CD4-positive, alpha-beta T cell treated with Interleukin-4 for 4 hours (primary cell): ENCODE data around the gene SNED1.

Experiments used
- DNase-seq: peaks from one replicate; pipeline ENCODE4 v3.0.0-alpha.2; 2020

Gene SNED1

GRCh38 chr2:241030883-241031282, 32.5 kb downstream of the SNED1 start:
- no peak for DNase-seq

DNA sequence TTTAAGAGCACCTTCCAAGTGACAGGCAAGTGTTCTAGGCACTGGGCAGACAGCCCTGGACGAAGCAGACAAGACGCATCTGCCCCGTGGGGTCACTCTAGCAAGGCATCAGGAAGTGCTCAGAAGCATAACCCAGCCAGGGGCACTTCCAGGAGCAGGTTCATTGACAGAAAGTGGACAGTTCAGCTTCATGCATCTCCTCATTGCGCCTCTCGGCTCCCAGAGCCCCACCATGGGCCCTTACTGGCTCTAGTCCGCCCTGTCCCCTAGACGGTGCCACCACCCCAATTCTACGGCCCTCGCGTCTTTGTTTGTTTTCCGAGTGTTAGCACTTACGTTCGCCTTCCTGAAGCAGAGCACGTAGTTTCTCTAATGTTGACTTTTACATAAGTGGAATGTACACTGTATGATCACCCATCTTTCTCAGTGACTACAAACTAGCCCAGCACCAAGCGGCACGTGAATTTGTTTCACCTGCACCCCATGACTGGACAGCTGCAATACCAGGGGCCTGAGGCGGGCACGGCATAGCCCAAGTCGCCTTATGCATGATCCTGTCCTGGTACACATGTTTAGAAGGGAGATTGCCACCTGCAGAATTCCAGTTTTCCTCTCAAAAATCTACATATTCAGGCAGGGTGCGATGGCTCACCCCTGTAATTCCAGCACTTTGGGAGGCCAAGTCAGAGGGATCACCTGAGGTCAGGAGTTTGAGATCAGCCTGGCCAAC, 33.2 kb downstream of the SNED1 start:
- DNase-seq = no peak

- no peak for DNase-seq
These were observed 35.0 kb downstream of the SNED1 start for GRCh38 chr2:241033336-241033987.

DNA sequence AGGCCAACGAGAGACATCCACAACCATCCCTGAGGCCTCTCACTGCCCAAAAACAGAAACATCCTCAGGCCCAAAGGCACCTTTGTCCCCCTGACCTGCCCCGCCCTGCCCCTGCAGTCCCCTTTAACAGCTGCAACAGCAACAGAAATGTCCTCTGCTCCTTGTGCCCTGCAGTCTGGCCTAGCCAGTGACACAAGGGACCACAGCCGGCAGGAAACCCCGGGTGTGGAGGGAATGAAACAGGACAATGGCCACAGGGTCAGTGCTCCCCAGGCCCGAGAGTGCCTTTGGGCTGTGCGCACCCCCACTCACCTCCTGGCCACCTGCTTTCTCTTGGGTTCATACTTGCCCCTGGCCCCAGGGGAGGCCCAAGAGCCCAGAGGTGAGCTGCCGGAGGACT, 35.6 kb downstream of the SNED1 start:
- DNase-seq = no peak

DNA sequence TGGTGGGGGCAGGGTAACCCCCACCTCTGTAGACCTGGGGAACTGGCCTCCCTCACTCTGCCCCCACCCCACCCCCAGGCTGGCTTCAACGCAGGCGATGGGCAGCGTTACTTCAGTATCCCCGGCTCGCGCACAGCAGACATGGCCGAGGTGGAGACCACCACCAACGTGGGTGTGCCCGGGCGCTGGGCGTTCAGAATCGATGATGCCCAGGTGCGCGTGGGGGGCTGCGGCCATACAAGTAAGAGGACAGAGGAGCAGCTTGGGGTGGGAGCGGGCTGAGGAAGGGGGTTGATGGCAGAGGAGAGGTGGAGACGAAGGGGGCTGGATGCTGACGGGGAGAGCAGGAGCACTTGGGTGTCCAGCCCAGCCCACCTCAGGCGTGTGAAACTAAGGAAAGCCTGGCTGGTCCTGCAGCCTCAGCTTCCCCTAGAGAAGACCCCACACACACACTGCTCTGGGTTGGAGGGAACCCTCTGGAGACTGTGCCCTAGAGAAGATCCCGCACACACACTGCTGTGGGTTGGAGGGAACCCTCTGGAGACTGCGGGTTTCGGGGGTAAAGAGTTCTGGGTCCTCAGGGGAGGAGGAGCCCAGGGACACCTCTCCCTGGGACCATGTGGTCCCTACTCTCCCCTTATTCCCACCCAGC, 36.2 kb downstream of the SNED1 start:
- no peak for DNase-seq

DNA sequence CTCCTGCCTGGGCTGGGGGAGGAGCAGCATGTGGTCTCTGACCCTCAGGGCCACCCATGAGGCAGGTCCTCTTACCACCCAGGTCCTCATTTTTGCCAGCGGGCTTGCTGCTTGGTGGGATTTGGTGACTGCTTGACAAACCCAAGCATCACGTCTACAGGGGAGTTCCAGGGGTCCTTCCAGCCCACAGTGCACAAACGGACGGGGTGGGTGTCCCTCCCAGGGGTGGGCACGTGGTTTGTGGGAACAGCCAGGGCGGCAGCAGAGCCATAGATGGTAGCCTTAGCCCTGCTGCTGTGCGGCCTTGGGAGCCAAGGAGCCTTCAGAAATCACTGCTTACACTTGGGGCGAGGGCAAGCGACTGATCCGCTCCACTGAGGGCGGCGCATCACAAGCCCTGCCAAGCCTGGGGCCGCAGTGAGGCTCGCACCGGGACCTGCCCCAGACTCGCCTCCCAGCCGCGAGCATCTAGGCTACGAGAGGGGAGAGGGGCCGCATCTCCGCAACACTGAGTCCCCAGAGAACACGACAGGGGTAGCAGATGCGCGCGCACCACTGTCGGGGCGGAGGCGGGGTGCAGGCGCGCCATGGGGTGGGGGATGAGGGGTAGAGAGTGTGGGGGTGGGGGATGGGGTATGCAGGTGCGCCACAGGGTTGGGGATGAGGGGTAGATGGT, 36.9 kb downstream of the SNED1 start:
- no peak for DNase-seq

- no peak for DNase-seq
These were observed 37.5 kb downstream of the SNED1 start for GRCh38 chr2:241035818-241036396.

DNA sequence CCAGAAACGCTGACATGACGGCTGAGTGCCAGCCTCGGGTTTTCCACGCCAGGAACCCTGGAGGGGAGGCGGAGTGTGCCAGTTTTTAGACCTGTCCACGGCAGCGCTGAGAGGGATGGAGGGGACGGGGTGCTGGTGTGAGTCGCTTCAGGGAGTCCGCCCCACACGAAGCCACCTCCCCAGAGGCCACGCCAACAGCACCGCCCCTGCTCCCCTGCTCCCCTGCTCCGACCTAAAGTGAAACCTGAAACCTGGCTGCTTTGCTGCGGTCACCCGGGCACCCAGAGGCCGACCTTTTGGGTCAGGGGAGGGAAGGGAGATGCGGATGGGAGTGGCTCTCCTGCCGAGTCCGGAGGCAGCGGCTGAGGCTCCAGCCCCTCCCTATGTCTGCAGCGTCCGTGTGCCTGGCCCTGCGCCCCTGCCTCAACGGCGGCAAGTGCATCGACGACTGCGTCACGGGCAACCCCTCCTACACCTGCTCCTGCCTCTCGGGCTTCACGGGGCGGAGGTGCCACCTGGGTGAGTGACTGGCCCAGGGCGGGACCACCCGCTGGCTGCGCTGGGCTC, 38.1 kb downstream of the SNED1 start:
- peak; percentile 60 for DNase-seq

DNA sequence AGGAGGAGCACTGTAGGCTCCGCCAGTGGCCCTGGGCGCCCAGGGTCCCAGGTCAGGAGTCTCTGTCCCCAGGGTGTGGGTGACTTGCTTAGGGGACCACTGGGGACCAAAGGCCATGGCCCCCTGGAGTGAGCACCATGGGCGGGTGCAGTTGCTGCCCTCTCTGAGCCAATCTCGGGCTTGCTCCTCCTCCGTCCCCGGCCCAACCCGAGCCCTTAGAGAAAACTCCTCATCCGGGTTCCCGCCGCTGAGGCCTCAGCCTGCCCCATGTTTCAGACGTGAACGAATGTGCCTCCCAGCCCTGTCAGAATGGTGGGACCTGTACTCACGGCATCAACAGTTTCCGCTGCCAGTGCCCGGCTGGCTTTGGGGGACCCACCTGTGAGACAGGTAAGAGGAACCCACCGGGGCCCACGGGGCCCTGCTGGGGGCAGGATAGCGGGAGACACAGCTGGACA, 38.6 kb downstream of the SNED1 start:
- DNase-seq = no peak

GRCh38 chr2:241037498-241037897, 39.1 kb downstream of the SNED1 start:
- no peak for DNase-seq

DNA sequence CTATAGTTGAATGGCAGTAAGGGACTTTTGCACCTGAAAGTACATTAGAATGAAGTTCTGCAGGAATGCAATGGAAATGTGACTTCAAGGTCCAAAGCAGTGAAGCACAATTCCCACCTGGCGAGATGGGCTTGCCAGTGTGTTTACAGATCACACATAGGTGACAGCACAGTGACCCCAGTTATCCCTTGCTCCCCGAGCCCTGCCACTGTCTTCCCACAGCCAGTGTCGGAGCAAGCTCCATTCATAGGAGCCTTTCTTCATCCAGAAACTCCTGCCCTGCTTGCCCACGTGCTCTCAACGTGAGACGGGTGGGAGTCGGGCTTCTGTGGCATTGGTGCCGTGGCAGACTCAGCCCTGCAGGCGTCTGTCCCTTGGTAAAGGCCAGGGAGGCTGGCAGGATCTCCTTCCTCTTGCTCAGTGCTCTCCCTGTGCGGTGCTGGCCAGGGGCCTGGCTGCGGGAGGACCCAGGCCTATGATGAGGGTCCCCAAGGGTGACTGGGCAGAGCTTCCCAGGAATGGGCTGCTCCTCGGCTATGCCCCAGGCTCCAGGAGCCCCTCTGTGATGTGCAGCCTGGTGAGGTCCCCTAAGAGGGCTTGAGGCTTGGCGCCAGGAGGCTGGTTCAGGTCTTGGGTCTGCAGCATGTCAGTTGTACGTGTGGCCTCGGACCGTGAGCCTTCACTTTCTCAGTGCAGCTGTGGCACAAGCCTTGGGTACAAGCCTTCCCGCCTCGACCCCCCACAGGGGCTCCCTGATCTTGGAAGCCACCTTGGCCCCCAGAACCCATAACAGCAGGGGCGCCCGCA, 40.2 kb downstream of the SNED1 start:
- DNase-seq = no peak

DNA sequence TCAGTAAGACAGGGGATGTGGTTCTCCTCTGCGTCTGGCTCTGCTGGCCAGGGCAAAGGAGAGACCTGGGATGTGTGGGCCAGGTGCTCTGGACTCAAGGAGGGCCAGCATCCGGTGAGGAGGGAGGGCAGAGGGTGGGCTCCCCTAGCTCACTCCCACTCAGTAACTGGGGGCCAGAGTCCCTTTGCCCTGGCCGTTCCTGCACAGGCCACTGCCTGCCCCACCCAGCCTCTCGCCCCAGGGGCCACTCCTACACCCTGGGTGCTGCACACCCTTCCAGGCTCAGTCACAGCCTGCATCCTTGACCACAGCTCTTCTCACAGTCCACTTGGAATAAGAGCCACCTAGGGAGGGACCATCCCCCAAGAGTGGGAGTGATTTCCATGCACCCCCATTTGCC, 41.0 kb downstream of the SNED1 start:
- no peak for DNase-seq

DNA sequence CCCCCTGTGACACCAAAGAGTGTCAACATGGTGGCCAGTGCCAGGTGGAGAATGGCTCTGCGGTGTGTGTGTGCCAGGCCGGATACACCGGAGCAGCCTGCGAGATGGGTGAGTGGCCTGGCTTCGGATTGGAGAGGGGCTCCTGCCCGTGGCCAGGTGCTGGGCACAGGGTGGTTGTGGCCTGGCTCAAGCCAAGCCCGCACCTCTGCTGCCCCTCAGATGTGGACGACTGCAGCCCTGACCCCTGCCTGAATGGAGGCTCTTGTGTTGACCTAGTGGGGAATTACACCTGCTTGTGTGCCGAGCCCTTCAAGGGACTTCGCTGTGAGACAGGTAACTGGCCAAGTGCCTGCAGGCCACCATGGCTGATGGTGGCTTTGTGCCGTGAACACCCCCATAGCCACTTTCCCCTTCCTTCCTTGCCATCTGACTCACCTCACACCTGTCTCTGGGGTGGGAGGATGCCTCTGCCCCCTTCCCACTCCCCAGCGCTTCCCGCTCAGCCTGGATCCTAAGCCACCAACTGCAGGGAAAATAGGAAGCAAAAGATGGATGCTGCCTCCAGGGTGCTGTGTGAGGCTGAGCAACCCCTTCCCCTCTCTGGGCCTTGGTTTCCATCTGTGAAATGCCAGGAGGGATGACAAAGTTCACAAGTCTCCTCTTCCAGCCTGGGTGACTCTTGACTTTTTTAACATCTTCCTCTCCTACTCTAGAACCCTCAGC, 41.8 kb downstream of the SNED1 start:
- DNase-seq = no peak

DNA sequence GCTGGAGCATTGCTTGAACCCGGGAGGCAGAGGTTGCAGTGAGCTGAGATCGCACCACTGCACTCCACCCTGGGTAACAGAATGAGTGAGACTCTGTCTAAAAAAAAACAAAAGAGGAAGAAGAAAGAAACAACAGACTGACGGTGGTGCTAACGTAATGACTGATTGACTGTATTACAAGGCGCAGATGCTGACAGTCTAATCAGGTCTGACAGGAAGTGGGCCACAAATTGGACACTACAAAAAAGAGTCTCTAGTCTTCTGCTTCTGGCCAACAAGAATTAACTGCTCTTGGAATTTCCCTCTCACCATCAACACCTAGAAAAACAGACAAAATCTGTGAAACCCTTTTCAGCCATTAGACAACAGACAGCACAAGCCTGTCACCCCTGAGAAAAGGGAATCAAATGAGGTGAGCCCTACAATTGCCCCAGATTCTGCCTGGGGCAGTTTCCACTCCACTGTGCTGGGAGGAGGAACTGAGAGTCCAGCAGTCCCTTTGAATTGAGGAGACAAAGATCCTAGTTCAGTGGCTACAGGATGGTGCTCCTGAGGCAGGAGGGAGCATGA, 43.3 kb downstream of the SNED1 start:
- DNase-seq = no peak

GRCh38 chr2:241043581-241043980, 45.2 kb downstream of the SNED1 start:
- no peak for DNase-seq

DNA sequence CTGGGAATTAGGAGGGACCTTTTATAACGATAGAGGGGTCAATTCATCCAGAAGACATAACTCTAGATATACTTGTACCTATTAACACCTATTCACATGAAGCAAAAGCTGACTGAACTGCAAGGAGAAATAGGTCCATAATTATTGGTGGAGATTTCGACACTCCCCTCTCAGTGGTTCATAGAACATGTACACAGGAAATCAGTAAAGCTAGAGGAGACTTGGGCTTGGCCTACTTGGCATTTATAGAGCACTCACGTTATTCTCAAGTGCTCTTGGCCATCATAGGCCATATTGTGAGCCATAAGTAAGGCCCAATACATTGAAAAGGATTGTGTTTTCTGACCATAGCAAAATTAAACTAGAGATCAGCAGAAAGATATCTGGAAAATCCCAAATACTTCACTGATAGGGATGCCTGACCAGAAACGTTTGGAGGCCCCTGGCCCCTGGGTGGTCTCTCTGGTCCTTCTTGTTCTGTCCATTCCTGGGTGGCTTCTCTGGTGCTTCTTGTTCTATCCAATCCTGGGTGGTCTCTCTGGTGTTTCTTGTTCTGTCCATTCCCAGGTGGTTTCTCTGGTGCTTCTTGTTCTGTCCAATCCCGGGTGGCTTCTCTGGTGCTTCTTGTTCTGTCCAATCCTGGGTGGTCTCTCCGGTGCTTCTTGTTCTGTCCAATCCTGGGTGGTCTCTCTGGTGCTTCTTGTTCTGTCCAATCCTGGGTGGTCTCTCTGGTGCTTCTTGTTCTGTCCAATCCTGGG, 49.0 kb downstream of the SNED1 start:
- DNase-seq = no peak

DNA sequence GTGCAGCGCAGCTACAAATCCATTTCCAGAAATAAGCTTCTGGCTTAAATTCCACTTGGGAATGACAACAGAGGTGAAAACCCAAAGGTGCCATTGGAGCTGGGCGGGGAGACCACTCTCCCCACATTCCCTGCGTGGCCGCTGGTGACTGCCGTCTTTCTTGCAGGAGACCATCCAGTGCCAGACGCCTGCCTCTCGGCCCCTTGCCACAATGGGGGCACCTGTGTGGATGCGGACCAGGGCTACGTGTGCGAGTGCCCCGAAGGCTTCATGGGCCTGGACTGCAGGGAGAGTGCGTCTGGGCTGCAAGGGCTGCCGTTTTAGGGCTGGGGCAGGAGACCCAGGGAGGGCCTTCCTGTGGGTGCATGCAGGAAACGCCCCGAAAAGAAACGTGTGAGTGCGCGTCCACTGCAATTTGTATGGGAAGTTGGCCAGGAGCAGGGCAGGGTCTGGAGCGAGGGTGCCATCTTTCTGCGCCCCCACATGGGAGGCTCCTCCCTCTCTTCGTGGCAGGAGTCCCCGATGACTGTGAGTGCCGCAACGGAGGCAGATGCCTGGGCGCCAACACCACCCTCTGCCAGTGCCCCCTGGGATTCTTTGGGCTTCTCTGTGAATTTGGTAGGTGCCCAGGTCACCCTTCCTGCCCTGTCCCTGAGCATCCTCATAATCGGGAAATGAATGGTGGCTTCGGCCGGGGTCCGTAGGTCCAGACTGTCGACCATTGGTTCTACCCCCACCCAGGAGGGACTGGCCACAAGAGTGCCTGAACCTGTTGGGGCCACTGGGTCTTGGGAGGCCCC, 49.9 kb downstream of the SNED1 start:
- DNase-seq = no peak

- DNase-seq = no peak
These were observed 50.5 kb downstream of the SNED1 start for GRCh38 chr2:241048949-241049343.
